ENCODE data around the gene TNFRSF14.

The TNFRSF14 gene

GRCh38 chr1:2527556-2527860 is 28.7 kb upstream of the TNFRSF14 start:
- TF ChIP-seq FOXK2 (IDR thresholded peaks at IDR 0.05) (no peak), FOXA1 (IDR thresholded peaks at IDR 0.05) (no peak), NFRKB (IDR thresholded peaks at IDR 0.05) (no peak), ELF4 (IDR thresholded peaks at IDR 0.05) (no peak), LEF1 (IDR thresholded peaks at IDR 0.05; ENCODE audit: borderline replicate concordance) (no peak), SP1 (IDR thresholded peaks at IDR 0.05) (no peak), ARNT (IDR thresholded peaks at IDR 0.05) (no peak), HDGF (IDR thresholded peaks at IDR 0.05; ENCODE audit: borderline replicate concordance) (no peak), SUZ12 (IDR thresholded peaks at IDR 0.05) (no peak), CTBP1 (IDR thresholded peaks at IDR 0.05; ENCODE audit: borderline replicate concordance) (no peak), TARDBP (IDR thresholded peaks at IDR 0.05) (no peak), ZNF384 (IDR thresholded peaks at IDR 0.05) (no peak), PKNOX1 (IDR thresholded peaks at IDR 0.05) (no peak), BHLHE40 (IDR thresholded peaks at IDR 0.05; ENCODE audit: borderline replicate concordance) (no peak), L3MBTL2 (conservative IDR thresholded peaks at IDR 0.05) (no peak), FOXM1 (IDR thresholded peaks at IDR 0.05; ENCODE audit: borderline replicate concordance) (no peak)
- ChIA-PET POLR2A (interaction anchor here (8.5 kb wide), 1 partner anchor 18 kb away, joined by 74 read pairs; no protein-coding TSS in a partner anchor), CTCF (no interaction called here)
- DNase-seq (ENCODE audit: extremely low spot score) = no peak

GRCh38 chr1:2528016-2528415 is 28.2 kb upstream of the TNFRSF14 start:
- no peak for DNase-seq (ENCODE audit: extremely low spot score)
- ChIA-PET POLR2A (interaction anchor here (8.5 kb wide), 1 partner anchor 18 kb away, joined by 74 read pairs; no protein-coding TSS in a partner anchor), CTCF (no interaction called here)
- no peak for TF ChIP-seq FOXM1 (IDR thresholded peaks at IDR 0.05; ENCODE audit: borderline replicate concordance)
- no peak for TF ChIP-seq HDGF (IDR thresholded peaks at IDR 0.05; ENCODE audit: borderline replicate concordance)
- TF ChIP-seq BHLHE40 (IDR thresholded peaks at IDR 0.05; ENCODE audit: borderline replicate concordance) = no peak
- TF ChIP-seq SUZ12 (IDR thresholded peaks at IDR 0.05) = no peak
- TF ChIP-seq CTBP1 (IDR thresholded peaks at IDR 0.05; ENCODE audit: borderline replicate concordance) = no peak
- no peak for TF ChIP-seq TARDBP (IDR thresholded peaks at IDR 0.05)
- no peak for TF ChIP-seq PKNOX1 (IDR thresholded peaks at IDR 0.05)
- TF ChIP-seq LEF1 (IDR thresholded peaks at IDR 0.05; ENCODE audit: borderline replicate concordance) = no peak

GRCh38 chr1:2528611-2528965 is 27.6 kb upstream of the TNFRSF14 start:
- ChIA-PET CTCF (no interaction called here), POLR2A (interaction anchor here (8.5 kb wide), 1 partner anchor 17 kb away, joined by 74 read pairs; no protein-coding TSS in a partner anchor)
- TF ChIP-seq HDGF (IDR thresholded peaks at IDR 0.05; ENCODE audit: borderline replicate concordance) = no peak
- no peak for TF ChIP-seq FOXM1 (IDR thresholded peaks at IDR 0.05; ENCODE audit: borderline replicate concordance)
- DNase-seq (ENCODE audit: extremely low spot score) = no peak

GRCh38 chr1:2528966-2529783 is 27.0 kb upstream of the TNFRSF14 start:
- POLR2A ChIA-PET = interaction anchor here (8.5 kb wide), 1 partner anchor 17 kb away, joined by 74 read pairs; no protein-coding TSS in a partner anchor
- TF ChIP-seq CTBP1 (IDR thresholded peaks at IDR 0.05; ENCODE audit: borderline replicate concordance) (no peak), BHLHE40 (IDR thresholded peaks at IDR 0.05; ENCODE audit: borderline replicate concordance) (no peak), HDGF (IDR thresholded peaks at IDR 0.05; ENCODE audit: borderline replicate concordance) (no peak), FOXA1 (IDR thresholded peaks at IDR 0.05) (no peak)
- DNase-seq (ENCODE audit: extremely low spot score) = no peak
- CTCF ChIA-PET = no interaction called here

- TF ChIP-seq ZNF384 (IDR thresholded peaks at IDR 0.05) = no peak
- no peak for TF ChIP-seq SUZ12 (IDR thresholded peaks at IDR 0.05)
- no peak for TF ChIP-seq LEF1 (IDR thresholded peaks at IDR 0.05; ENCODE audit: borderline replicate concordance)
- TF ChIP-seq PKNOX1 (IDR thresholded peaks at IDR 0.05) = no peak
- TF ChIP-seq L3MBTL2 (conservative IDR thresholded peaks at IDR 0.05) = no peak
- TF ChIP-seq ELF4 (IDR thresholded peaks at IDR 0.05) = no peak
- TF ChIP-seq SP1 (IDR thresholded peaks at IDR 0.05) = no peak
- DNase-seq (ENCODE audit: extremely low spot score) = no peak
- ChIA-PET CTCF (no interaction called here), POLR2A (interaction anchor here (8.5 kb wide), 1 partner anchor 16 kb away, joined by 74 read pairs; no protein-coding TSS in a partner anchor)
Observed at GRCh38 chr1:2529784-2530512, 26.2 kb upstream of the TNFRSF14 start, which contains the start of gene HES5. TSS of gene HES5 (minus strand) at chr1:2530263. CDS start at chr1:2530164, 99 bp downstream.
